Activated CD8-positive, alpha-beta T cell treated with anti-CD3 and anti-CD28 coated beads for 36 hours (primary cell): ENCODE data around the gene E2F4. TPM values are rescaled to one million over a fixed set of nuclear protein-coding genes. Genes with fewer than 3 reads are reported as not detected.

Source experiments
- ATAC-seq: fragments of 200-7000 bp; cut with Tn5 transposase; one replicate; pipeline ENCODE4 v1.10.0; 2021; ENCODE audit warnings: mild to moderate bottlenecking, moderate library complexity
- CTCF ChIA-PET: fragments of 350-600 bp; sonication (Branson Sonifier 250); formaldehyde crosslinking; loops from one replicate; lab custom pipeline; 2021; ENCODE audit warnings: antibody characterized with exemption; lab: Charles Lee
- POLR2A ChIA-PET: fragments of 350-600 bp; sonication (Branson Sonifier 250); formaldehyde crosslinking; loops from one replicate; lab custom pipeline; 2021; ENCODE audit warnings: antibody characterized with exemption; lab: Charles Lee
- DNase-seq: peaks from one replicate; pipeline ENCODE4 v3.0.0-alpha.2; 2020
- H3K27ac Mint-ChIP-seq: one replicate; pipeline ENCODE4 v1.8.0; 2021; ENCODE audit warnings: mild to moderate bottlenecking, mixed read lengths
- H3K27me3 Mint-ChIP-seq: one replicate; pipeline ENCODE4 v1.8.0; 2021; ENCODE audit warnings: mixed read lengths
- H3K36me3 Mint-ChIP-seq: one replicate; pipeline ENCODE4 v1.8.0; 2021; ENCODE audit warnings: low read depth, mixed read lengths
- H3K4me1 Mint-ChIP-seq: one replicate; pipeline ENCODE4 v1.8.0; 2021; ENCODE audit warnings: low read depth, mixed read lengths
- H3K4me3 Mint-ChIP-seq: one replicate; pipeline ENCODE4 v1.8.0; 2021; ENCODE audit warnings: mild to moderate bottlenecking, moderate library complexity, mixed read lengths
- H3K9me3 Mint-ChIP-seq: one replicate; pipeline ENCODE4 v1.8.0; 2021; ENCODE audit warnings: mixed read lengths
- CTCF ChIP-seq: fragments of 200-600 bp; IDR thresholded peaks from one replicate; pipeline ENCODE4 v1.8.0; 2022; ENCODE audit warnings: antibody characterized with exemption, mild to moderate bottlenecking
- intact Hi-C: fragments of 100-400 bp; cut with micrococcal nuclease; formaldehyde crosslinking; loops from one replicate; pipeline ENCODE4 v1.10.0; 2022
- total RNA-seq, 2 experiments: library from RNA; stranded (reverse); gene quantifications; one replicate each; pipeline ENCODE4 v1.2.3, GENCODE V29; 2021

Gene E2F4
- total RNA-seq, 2 experiments from 2014 or later: 104 to 105 TPM

DNA sequence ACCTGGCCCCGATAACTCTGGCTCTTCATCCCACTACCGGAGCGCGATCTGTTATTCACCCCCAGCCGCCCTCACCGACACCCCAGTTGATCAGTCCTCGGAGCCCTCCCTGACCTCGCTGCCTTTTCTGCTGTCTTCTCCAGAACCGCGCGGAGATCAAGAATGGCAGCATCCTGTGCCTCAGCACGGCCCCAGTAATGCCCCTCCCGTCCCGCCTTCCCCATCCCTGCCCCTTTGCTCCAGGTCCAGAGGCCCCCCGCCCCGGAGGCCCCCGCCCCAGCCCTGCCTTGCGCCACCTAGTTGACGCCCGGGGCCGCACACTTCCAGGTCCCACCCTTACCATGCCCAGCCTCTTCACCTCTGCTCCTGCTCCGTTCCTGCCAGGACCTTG is 7.8 kb downstream of the E2F4 start:
- H3K27ac Mint-ChIP-seq: no peak overlapping the region
- DNase-seq: no peak
- ATAC-seq: no peak
- CTCF ChIA-PET: no interaction called here
- POLR2A ChIA-PET: interaction anchor here (0.6 to 1.3 kb wide), 2 partner anchors 27 to 67 kb away, joined by 3 read pairs; partner anchors contain the start of gene TMEM208
- H3K4me3 Mint-ChIP-seq: no peak overlapping the region
- intact Hi-C loops: no loop called here
- H3K9me3 Mint-ChIP-seq: no peaks in the 10 kb centered on the region
- TF ChIP-seq CTCF: no peak
- peaks cover 18% of the 10 kb centered on the region for H3K4me1 Mint-ChIP-seq
- H3K36me3 Mint-ChIP-seq: peaks cover 47% of the 10 kb centered on the region
- H3K27me3 Mint-ChIP-seq: no peaks in the 10 kb centered on the region

- POLR2A ChIA-PET: interaction anchor here (0.6 to 1.3 kb wide), 2 partner anchors 26 to 66 kb away, joined by 3 read pairs; partner anchors contain the start of gene TMEM208
- Mint-ChIP-seq H3K9me3 (no peaks in the 10 kb centered on the region), H3K4me3 (no peak overlapping the region), H3K4me1 (peaks cover 16% of the 10 kb centered on the region), H3K27ac (no peak overlapping the region), H3K27me3 (no peaks in the 10 kb centered on the region), H3K36me3 (peaks cover 41% of the 10 kb centered on the region)
- no peak for TF ChIP-seq CTCF
- ATAC-seq: no peak
- DNase-seq: no peak
- CTCF ChIA-PET: no interaction called here
- intact Hi-C loops: no loop called here
Observed at GRCh38 chr16:67200491-67200890, 8.5 kb downstream of the E2F4 start.

DNA sequence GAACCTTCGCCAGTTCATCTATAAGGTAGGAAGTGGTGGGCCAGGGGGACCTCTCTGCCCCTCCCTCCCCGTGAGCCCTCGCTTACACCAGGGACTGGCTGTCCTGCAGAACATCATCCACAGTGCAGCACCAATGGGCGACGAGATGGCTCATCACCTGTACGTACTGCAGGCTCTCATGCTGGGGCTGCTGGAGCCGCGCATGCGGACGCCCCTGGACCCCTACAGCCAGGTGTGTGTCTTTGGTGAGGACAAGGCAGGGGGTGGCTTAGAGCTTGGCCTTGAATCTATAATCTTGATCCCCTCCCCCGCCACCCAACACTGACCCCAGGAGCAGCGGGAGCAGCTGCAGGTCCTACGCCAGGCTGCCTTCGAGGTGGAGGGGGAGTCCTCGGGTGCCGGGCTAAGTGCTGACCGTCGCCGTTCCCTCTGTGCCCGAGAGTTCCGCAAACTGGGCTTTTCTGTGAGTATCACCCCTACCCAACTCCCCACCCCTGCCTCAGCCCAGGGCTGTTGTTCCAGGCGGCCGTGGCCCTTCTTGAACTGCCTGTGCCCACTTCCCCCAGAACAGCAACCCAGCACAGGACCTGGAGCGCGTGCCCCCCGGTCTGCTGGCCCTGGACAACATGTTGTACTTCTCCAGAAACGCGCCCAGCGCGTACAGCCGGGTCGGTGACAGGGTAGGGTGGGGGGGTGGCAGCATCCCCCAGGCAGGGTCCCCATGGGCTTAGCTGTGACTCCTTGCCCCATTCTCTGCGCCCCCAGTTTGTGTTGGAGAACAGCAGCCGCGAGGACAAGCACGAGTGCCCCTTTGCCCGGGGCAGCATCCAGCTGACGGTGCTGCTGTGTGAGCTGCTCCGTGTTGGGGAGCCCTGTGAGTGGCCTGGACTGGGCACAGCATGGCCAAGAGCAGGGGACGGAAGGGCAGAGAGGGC is 9.7 kb downstream of the E2F4 start:
- POLR2A ChIA-PET: interaction anchor here (2.0 to 2.4 kb wide), 2 partner anchors 10 to 26 kb away, joined by 4 to 10 read pairs; partner anchors contain the start of gene TMEM208
- ATAC-seq (no peak), DNase-seq (no peak)
- Mint-ChIP-seq H3K9me3 (no peaks in the 10 kb centered on the region), H3K4me1 (peaks cover 4% of the 10 kb centered on the region), H3K4me3 (no peak overlapping the region), H3K36me3 (peaks cover 33% of the 10 kb centered on the region), H3K27ac (no peak overlapping the region), H3K27me3 (no peaks in the 10 kb centered on the region)
- TF ChIP-seq CTCF: no peak
- intact Hi-C loops: no loop called here
- CTCF ChIA-PET: no interaction called here

DNA sequence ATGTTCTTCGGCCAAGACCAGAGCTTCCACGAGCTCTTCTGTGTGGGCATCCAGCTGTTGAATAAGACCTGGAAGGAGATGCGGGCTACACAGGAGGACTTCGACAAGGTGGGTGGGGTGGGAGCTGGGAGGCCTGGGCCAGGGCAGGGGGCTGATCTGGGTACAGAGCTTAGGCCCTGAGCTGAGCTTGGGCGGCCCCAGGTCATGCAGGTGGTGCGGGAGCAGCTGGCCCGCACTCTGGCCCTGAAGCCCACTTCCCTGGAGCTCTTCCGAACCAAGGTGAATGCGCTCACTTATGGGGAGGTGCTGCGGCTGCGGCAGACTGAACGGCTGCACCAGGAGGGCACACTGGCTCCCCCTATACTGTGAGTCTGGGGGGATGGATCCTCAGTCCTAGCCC is 10.5 kb downstream of the E2F4 start:
- CTCF ChIA-PET: no interaction called here
- DNase-seq: no peak
- Mint-ChIP-seq H3K9me3 (no peaks in the 10 kb centered on the region), H3K36me3 (peaks cover 29% of the 10 kb centered on the region), H3K4me3 (no peak overlapping the region), H3K27me3 (no peaks in the 10 kb centered on the region), H3K27ac (no peak overlapping the region), H3K4me1 (no peaks in the 10 kb centered on the region)
- POLR2A ChIA-PET: interaction anchor here (2.0 to 2.4 kb wide), 2 partner anchors 9 to 25 kb away, joined by 4 to 10 read pairs; partner anchors contain the start of gene TMEM208
- ATAC-seq: no peak
- intact Hi-C loops: no loop called here
- TF ChIP-seq CTCF: no peak

GRCh38 chr16:67202956-67203493 is 11.1 kb downstream of the E2F4 start:
- no peaks in the 10 kb centered on the region for H3K9me3 Mint-ChIP-seq
- intact Hi-C loops: no loop called here
- H3K4me3 Mint-ChIP-seq: no peak overlapping the region
- CTCF ChIA-PET: no interaction called here
- POLR2A ChIA-PET: interaction anchor here (1.8 to 2.4 kb wide), 3 partner anchors 9 to 24 kb away, joined by 4 to 10 read pairs (median 7); partner anchors contain the start of gene TMEM208
- H3K27ac Mint-ChIP-seq: no peak overlapping the region
- H3K36me3 Mint-ChIP-seq: peaks cover 25% of the 10 kb centered on the region
- no peaks in the 10 kb centered on the region for H3K4me1 Mint-ChIP-seq
- ATAC-seq (no peak), DNase-seq (no peak)
- H3K27me3 Mint-ChIP-seq: no peaks in the 10 kb centered on the region
- TF ChIP-seq CTCF: no peak
